GM18526 (cell line): ENCODE data around the gene WDR27.

Source experiments
- POLR2A ChIP-seq: IDR thresholded peaks from 3 replicates; pipeline ENCODE4 v1.6.1; 2011; ENCODE audit not compliant: insufficient read length; ENCODE audit errors: extremely low read depth

The WDR27 gene

DNA sequence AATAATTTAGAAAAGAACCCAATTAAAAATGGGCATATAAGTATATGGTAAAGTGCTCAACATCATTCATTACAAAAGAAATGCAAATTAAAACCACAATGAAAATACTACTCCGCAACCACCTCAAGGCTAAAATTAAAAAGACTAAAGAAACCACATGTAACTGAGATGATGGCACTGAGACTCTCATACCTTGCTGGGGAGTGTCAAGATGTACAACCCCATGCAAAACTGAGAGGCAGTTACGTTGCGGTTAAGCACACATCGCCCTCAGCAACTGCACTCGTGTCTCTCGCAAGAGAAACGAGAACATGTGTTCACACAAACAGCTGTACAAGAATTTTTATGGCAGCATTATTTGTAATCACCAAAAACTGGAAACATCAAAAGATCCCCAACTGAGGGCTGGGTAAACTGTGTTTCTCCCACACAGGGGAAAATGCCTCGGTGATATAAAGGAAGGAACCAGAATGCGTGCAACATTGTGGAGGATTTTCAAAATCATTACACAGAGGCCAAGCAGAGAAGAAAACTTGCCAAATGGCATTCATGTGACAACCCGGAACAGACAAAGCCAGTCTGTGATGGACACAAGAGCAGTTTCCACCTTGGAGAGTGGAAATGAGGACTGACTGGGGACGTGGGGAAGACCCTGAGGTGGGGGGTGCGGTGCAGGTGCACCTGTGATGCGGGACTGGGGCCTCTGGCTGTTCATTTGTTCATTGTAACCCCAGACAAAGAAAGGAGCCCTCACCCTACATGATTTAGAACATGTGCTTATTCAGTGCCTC lies 144.9 kb downstream of the WDR27 start:
- TF ChIP-seq POLR2A: no peak

DNA sequence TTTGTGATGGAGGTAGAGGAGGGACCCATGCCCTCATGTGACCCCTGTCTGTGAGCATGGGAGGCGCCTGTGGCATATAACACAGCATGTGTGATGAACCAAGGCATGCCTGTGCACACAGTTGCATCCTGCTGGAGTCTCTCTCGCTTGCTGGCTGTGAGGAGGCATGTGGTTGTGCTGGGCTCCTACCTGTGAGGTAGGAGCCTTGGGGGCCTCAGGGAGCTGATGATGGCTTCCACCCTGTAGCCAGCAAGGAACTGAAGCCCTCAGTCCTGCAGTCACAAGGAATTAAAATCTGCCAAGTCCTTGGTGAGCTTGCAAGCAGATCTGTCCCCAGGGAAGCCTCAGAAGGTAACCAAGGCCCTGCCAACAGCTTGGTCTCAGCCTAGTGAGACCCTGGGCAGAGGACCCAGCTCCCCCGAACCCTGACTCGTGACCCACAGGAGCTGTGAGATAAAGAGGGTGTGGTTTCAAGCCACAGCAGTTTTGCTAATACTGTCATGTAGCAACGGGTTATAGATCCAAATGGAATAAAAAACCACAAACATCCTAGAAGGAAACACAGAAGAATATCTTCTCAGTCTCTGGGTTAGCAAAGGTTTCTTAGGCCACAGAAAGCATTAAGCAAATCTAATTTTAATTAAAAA lies 145.7 kb downstream of the WDR27 start:
- no peak for TF ChIP-seq POLR2A

DNA sequence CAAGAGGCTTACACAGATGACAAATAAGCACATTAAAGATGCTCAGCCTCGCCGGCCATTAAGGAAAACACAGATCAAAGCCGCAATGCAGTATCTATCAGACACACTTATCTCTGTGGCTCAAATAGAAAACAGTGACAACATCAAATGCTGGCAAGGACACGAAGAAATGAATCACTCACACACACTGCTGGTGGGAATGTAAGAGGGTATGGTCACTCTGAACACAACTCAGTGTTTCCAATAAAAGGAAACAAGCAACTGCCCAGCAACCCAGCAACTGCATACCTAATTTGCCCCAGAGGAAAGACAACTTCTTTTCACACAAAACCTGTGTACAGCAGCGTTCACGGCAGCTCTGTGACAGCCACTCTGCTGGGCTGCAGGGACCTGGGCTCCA lies 155.8 kb downstream of the WDR27 start:
- no peak for TF ChIP-seq POLR2A

DNA sequence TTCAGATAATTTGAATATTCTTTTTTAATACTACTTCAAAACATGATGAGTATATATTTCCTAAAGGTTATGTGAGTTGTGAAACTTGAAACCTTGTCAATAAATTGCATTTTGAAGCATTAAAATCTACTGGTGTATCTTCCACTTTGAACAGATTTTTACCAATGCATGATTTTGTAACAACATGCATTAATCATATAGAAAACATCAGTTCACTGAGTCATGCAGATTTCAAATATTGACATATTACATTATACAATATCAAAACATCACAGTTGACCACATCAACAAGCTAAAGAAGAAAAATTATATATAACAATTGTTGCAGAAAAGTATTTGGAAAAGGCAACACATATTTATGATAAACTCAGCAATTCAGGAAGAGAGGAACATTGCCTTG lies 158.1 kb downstream of the WDR27 start:
- TF ChIP-seq POLR2A: no peak

DNA sequence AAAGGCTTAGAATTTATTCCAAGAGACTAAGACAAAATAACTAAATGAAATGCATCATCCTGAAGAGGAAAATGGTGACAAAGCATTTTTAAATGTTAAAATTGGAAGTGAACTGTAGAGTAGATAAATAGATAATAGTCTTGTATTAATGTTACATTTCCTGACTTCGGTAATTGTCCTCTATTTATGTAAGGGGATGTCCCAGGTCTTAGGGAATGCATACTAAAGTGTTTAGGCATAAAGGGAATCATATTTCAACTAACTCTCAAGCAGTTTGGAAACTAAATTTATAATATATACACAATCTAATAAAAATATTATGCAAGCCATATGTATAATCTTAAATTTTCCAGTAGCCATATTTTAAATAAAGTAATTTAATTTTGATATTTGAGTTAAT lies 159.3 kb downstream of the WDR27 start:
- no peak for TF ChIP-seq POLR2A

DNA sequence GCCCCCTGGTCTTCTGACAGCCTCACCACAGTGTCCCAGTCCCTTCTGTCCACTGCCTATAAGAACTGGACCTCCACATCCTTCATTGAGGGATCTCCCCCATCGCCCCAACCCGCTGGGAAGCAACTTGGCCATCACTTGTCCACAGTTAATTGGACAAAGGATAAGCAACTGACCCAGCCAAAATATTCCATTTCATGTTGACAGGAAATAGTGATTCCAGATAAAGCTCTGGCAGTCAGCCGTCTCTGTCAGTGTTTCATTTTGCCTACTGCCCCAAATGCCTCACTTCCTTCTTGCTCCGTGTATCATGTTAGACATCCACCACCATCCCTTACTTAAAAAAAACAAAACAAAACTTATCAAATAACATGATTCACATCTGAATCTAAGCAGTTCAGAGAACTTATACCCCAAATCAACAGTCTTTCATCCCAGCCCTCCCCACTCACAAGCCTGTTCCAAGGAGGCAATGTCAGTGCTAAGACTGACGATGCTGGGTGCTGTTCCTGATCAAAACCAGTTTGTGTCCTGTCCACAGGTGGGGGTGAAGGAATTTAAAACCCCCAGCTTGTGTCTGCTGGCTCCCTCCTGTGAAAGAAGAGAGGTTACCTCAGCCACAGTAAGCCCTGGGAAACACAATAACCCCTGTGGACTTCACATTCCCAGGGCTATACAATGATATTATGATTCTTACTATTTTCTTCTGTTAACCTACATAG lies 162.5 kb downstream of the WDR27 start:
- TF ChIP-seq POLR2A: no peak

DNA sequence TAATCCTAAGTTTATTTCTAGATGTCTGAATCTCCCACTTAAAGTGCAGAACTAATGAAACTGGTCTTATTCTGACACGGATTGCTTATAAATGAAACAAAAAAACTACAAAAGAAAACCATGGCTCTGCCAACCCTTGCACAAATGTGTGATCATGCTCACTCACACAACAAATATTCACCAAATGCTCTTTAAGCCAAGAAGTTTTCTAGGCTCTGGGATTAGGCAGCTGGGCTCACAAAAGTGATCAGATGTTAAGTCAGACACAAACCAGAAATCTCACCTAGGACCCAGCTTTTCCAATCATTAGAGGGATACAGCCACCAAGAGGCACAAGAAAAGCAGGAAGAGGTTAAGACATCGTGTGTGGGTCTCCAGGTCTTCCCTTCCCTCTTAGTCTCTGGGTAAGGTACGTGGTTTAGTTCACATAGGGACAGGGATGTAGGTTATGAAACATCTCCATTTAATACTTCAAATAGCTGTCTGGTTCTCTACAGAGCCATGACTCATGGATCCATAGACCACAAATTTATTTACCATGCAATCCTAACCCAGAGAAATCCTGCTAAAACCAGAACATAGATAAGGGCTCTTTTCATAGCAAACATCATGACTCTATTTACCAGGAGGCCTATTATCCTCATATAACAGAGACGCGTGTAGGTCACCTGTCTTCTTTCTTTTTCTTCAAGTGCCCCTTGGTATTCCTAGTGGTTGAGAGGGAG lies 165.2 kb downstream of the WDR27 start:
- TF ChIP-seq POLR2A: no peak

DNA sequence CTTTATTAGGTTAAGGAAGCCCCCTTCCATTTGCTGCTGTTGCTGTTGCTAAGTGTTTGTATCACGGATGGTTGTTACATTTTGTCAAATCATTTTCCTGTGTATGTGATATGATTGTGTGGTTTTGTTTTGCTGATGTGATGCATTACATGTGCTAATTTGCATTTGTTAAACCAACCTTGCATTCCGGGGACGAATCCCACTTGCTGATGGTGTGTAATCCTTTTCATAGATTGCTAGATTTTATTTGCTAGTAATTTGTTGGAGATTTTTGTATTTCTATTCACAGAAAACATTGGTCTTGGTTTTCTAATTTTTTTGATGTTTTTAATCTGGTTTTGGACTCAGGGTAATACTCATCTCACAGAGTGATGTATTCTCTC lies 167.8 kb downstream of the WDR27 start:
- no peak for TF ChIP-seq POLR2A

DNA sequence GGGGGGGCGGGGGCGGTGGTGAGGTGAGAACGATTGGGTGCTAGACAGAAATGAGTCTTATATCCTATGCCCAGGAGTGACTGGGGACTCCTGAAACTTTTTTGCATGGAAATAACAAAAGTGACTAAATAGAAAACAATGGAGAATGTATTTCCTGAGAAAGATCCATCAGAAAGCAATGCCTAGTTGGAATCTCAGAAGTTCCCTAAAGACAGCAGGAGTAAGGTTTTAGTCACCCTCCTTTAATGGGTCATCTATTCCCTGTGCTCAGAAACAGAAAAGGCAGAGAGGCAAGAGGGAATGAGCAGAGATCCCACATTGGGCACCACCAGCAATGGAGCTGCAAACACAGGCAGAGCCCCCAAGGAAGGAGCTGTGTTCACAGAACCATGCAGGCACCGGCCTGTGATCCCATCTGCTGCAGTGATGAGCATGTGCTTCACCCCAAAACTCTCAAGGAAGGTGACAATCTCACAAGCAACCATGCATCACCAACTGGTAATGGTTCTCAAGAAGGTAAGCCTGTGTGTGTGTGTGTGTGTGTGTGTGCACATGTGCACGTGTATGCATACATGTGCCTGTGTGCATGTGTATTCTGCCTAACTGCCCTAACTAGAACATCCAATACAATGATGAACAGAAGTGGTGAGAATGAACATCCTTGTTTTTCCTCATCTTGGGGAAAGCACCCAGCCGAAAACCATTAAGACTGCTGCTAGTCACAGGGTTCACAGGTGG lies 168.4 kb downstream of the WDR27 start:
- TF ChIP-seq POLR2A: no peak

DNA sequence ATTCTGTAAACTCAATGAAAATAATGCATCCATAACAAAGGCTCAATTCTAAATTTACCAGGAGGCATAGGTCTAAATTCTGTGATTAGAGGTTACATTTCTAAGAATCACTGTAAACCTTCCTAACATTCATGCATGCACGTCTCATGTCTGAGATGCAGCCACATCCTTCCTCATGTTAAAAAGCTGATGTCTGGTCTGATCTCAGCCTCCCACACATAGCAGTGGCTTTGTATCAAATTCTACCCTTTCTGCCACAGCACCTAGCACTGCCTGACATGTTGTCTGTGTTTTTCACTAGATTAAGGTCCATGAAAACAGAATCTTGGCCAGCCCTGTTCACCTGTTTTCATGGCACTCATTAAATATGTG lies 171.1 kb downstream of the WDR27 start:
- no peak for TF ChIP-seq POLR2A

DNA sequence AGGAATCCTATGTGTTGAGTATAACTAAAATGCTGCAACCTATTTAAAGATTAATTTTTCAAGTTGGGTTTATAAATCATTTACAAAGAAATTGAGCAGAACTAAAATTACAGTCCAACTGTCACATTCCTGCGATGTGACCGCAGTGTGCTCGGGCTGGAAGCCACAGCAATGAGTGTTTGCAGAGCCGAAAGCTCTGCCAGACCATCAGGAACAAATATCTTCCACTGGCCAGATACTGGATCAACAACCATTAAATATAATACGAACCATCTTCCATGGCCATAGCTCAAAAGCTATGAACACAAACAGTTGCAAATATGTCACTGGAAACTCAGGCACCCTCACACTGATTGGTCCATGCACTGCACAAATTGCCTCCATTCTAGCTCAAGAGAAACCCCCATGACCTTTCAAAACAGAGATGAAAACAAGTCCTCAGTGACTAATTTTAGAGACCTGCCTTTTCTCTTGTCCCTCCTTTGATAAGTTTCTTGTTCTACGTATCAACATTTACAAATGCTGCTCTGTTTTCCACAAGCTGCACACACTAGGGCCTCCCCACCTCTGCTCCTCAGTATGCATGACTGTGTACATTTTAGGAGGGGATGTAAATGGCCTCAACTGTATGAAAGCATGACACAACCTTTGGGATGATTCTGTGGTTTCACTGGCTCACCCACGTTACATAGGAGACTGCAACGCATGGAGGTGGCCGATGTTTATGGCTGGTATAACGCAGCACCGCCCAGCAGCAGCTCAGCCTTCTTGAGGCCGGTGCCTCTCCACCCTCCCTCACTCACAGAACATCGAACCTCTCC lies 171.7 kb downstream of the WDR27 start:
- no peak for TF ChIP-seq POLR2A

DNA sequence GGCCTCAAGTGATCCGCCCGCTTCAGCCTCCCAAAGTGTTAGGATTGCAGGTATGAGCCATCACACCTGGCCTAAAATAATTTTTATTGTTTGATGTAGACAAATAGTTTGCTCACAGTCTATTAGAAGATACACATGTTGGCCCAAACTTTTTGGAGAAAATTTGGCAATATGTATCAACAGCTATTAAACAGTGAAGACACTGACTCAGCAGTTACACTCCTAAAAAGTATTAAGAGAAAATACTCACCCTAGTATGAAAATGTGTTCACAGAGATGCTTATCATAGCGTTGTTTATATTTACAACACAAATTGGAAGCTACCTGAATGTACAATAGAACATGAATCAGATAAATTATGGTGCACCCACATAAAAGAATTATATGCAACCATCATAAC lies 173.1 kb downstream of the WDR27 start:
- TF ChIP-seq POLR2A: no peak

DNA sequence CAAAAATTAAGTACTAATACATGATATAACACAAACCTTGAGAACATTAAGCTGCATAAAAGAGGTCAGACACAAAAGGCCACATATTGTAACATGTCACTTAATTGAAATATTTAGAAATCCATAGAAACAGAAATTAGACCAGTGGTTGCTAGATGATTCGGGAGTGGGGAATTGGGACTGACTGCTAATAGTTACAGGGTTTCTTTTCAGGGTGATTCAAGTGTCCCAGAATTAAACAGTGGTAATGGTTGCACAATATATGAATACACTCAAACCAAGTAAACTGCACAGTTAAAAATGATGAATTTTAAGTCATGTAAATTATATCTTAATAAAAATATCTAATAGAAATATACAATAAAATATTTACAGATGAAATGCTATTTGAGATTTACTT lies 174.5 kb downstream of the WDR27 start:
- TF ChIP-seq POLR2A: no peak

DNA sequence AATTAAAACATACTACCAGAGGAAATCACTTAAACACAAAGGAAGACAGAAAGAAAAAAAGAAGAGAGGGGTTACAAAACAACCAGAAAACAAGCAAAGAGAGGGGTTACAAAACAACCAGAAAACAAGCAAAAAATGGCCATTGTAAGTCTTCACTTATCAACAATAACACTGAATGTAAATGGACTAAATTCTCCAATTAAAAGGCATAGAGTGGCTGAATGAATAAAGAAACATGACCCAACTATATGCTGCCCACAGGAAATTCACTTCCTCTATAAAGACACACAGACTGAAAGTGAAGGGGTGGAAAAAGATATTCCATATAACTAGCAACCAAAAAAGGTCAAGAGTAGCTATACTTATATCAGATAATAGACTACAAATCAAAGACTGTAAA lies 180.0 kb downstream of the WDR27 start:
- no peak for TF ChIP-seq POLR2A
